WI38 (cell line): Measurements from ENCODE around the gene RACGAP1.

ENCODE experiments used
- H3K4me3 ChIP-seq: 2 replicates; pipeline ENCODE4 v1.5.1; 2011; ENCODE audit warnings: low read depth, mild to moderate bottlenecking, control low read depth, low read length
- TF ChIP-seq, protein P1 (sequence below): IDR thresholded peaks from 2 replicates; pipeline ENCODE4 v1.5.1; 2012; ENCODE audit warnings: low read depth, mild to moderate bottlenecking, control low read depth, low read length

Gene RACGAP1

GRCh38 chr12:49952391-49953055, 72.8 kb downstream of the RACGAP1 start:
- TF ChIP-seq, protein P1, sequence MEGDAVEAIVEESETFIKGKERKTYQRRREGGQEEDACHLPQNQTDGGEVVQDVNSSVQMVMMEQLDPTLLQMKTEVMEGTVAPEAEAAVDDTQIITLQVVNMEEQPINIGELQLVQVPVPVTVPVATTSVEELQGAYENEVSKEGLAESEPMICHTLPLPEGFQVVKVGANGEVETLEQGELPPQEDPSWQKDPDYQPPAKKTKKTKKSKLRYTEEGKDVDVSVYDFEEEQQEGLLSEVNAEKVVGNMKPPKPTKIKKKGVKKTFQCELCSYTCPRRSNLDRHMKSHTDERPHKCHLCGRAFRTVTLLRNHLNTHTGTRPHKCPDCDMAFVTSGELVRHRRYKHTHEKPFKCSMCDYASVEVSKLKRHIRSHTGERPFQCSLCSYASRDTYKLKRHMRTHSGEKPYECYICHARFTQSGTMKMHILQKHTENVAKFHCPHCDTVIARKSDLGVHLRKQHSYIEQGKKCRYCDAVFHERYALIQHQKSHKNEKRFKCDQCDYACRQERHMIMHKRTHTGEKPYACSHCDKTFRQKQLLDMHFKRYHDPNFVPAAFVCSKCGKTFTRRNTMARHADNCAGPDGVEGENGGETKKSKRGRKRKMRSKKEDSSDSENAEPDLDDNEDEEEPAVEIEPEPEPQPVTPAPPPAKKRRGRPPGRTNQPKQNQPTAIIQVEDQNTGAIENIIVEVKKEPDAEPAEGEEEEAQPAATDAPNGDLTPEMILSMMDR: no peak
- H3K4me3 ChIP-seq: no peak overlapping the region

- TF ChIP-seq, protein P1: no peak
- H3K4me3 ChIP-seq: no peak overlapping the region
These were observed 73.7 kb downstream of the RACGAP1 start for GRCh38 chr12:49951411-49952240.

DNA sequence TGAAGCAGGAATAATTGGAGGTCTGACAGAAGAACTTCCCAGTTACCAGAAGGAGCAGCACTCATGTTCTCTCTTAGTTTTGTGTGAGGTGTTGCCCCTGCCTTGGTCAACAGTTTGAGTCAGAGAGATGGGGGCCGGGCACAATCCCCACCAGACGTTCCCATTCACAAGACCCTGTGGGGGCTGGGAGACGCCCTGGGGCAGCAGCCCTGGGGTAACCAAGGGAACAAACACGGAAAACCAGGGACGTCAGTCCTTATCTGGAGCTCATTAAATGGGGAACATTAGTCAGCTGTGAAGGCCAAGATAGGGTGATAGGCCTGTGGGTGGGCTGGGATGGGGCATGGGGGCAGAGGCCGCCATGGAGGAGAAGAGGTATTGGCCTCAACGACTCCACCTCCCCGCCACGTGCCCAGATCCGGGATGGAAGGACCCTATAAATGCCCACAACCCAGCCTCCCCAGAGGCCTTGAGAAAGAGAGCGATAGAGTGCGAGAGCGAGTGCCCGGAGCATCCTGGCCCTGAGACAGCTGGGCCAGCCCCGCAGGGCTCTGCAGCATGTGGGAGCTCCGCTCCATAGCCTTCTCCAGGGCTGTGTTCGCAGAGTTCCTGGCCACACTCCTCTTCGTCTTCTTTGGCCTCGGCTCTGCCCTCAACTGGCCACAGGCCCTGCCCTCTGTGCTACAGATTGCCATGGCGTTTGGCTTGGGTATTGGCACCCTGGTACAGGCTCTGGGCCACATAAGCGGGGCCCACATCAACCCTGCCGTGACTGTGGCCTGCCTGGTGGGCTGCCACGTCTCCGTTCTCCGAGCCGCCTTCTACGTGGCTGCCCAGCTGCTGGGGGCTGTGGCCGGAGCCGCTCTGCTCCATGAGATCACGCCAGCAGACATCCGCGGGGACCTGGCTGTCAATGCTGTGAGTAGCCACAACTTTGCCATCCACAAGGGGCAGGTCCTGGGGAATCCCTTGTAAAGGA, 74.7 kb downstream of the RACGAP1 start, which contains the start of gene AQP2:
AQP2 (plus strand) TSS at position 465 of the 979 bp plus-strand sequence; CDS start at position 559, 94 bp downstream.
- TF ChIP-seq, protein P1: no peak
- H3K4me3 ChIP-seq: no peak within 1 kb of the TSS

GRCh38 chr12:49949866-49950265, 75.4 kb downstream of the RACGAP1 start:
- TF ChIP-seq, protein P1: no peak
- no peak overlapping the region for H3K4me3 ChIP-seq

GRCh38 chr12:49948866-49949845, 76.1 kb downstream of the RACGAP1 start:
- H3K4me3 ChIP-seq: no peak overlapping the region
- TF ChIP-seq, protein P1: no peak

DNA sequence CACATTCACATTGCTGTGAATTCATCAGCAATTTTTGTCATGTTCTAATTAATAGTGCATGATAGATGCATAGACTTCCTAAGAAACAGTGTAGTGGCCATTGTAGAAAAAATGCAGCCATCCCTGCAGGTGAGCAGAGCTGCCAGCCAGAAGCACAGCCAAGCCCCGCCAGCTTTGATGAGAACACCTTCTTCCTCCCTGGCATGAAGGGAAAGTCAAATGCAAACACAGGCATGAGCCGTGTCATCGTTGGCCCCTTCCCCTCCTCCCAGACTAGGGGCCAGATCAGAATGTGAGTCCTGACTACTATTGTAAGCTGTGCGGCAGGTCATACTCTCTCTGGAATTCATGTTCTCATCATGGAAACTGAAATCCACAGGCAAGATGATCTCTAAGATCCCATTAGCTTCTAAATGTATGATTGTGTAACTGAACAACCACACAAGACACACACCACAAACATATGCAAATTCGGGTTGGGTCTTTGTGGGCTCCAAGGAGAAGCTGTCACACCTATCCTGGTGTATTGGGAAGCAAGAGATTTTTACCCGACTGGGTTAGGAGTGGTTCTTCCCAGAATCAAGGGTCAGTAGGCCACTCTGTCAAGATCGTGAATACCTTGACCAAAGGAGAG, 77.6 kb downstream of the RACGAP1 start:
- no peak overlapping the region for H3K4me3 ChIP-seq
- TF ChIP-seq, protein P1: no peak
